Astrocyte (in vitro differentiated cells and primary cell): ENCODE measurements around the gene NBPF3. TPM values are rescaled to one million over a fixed set of nuclear protein-coding genes. Genes with fewer than 3 reads are reported as not detected.

Source experiments
- DNase-seq: peaks from one replicate; pipeline ENCODE4 v3.0.0-alpha.2; 2010; ENCODE audit warnings: low read depth
- FAIRE-seq: peaks from 2 replicates; lab custom pipeline; 2011; peaks lifted over from hg19 to GRCh38; lab: Jason Lieb, UNC
- H2AFZ ChIP-seq: 2 replicates; pipeline ENCODE4 v1.6.0; 2012; ENCODE audit warnings: low read depth, low read length, inconsistent platforms
- H3K27ac ChIP-seq: 2 replicates; pipeline ENCODE4 v1.5.1; 2011; ENCODE audit warnings: low read depth, low read length, inconsistent platforms
- H3K27me3 ChIP-seq: 2 replicates; pipeline ENCODE4 v1.6.0; 2011; ENCODE audit warnings: low read length, inconsistent platforms; ENCODE audit not compliant: insufficient read depth
- H3K36me3 ChIP-seq: 2 replicates; pipeline ENCODE4 v1.5.1; 2011; ENCODE audit warnings: low read length, inconsistent platforms; ENCODE audit not compliant: insufficient read depth
- H3K4me1 ChIP-seq: 2 replicates; pipeline ENCODE4 v1.5.1; 2011; ENCODE audit warnings: low read length, inconsistent platforms; ENCODE audit not compliant: insufficient read depth
- H3K4me2 ChIP-seq: 2 replicates; pipeline ENCODE4 v1.6.0; 2012; ENCODE audit warnings: low read length, inconsistent platforms
- H3K4me3 ChIP-seq: 2 replicates; pipeline ENCODE4 v1.5.1; 2011; ENCODE audit warnings: low read depth, mild to moderate bottlenecking, low read length, inconsistent platforms; ENCODE audit not compliant: insufficient read depth
- H3K79me2 ChIP-seq: 2 replicates; pipeline ENCODE4 v1.6.0; 2012; ENCODE audit warnings: mild to moderate bottlenecking, low read length, inconsistent platforms; ENCODE audit not compliant: insufficient read depth
- H3K9ac ChIP-seq: 2 replicates; pipeline ENCODE4 v1.6.0; 2012; ENCODE audit warnings: mild to moderate bottlenecking, low read length, inconsistent platforms
- H3K9me3 ChIP-seq: 2 replicates; pipeline ENCODE4 v1.5.1; 2012; ENCODE audit warnings: low read depth, mild to moderate bottlenecking, low read length, inconsistent platforms; ENCODE audit not compliant: insufficient read depth
- H4K20me1 ChIP-seq: 2 replicates; pipeline ENCODE4 v1.6.0; 2012; ENCODE audit warnings: low read length, inconsistent platforms; ENCODE audit not compliant: insufficient read depth
- H3K27ac Mint-ChIP-seq: one replicate; pipeline ENCODE4 v1.8.0; 2021; ENCODE audit warnings: mild to moderate bottlenecking, mixed read lengths; ENCODE audit not compliant: unreplicated experiment
- H3K27me3 Mint-ChIP-seq: one replicate; pipeline ENCODE4 v1.8.0; 2021; ENCODE audit warnings: low read depth, mixed read lengths; ENCODE audit not compliant: unreplicated experiment
- H3K36me3 Mint-ChIP-seq: one replicate; pipeline ENCODE4 v1.8.0; 2021; ENCODE audit warnings: low read depth, mixed read lengths; ENCODE audit not compliant: unreplicated experiment
- H3K4me1 Mint-ChIP-seq: one replicate; pipeline ENCODE4 v1.8.0; 2021; ENCODE audit warnings: low read depth, mixed read lengths; ENCODE audit not compliant: unreplicated experiment
- H3K4me3 Mint-ChIP-seq: one replicate; pipeline ENCODE4 v1.8.0; 2021; ENCODE audit warnings: mild to moderate bottlenecking, moderate library complexity, mixed read lengths; ENCODE audit not compliant: unreplicated experiment
- H3K9me3 Mint-ChIP-seq: one replicate; pipeline ENCODE4 v1.8.0; 2021; ENCODE audit warnings: mild to moderate bottlenecking, mixed read lengths; ENCODE audit not compliant: unreplicated experiment
- CTCF ChIP-seq: IDR thresholded peaks from 2 replicates; pipeline ENCODE4 v1.5.1; 2011; ENCODE audit warnings: low read depth, mild to moderate bottlenecking, inconsistent platforms, low read length, moderate library complexity; ENCODE audit not compliant: insufficient read depth
- EZH2 ChIP-seq: IDR thresholded peaks from 2 replicates; pipeline ENCODE4 v1.6.1; 2012; ENCODE audit warnings: mild to moderate bottlenecking, low read length, inconsistent platforms; ENCODE audit not compliant: insufficient read depth
- total RNA-seq: library from RNA; stranded (reverse); gene quantifications from 2 replicates; pipeline ENCODE4 v1.2.1, GENCODE V29; 2021

NBPF3 gene
- total RNA-seq, 1 donor from 2014 or later: 6.0 TPM

DNA sequence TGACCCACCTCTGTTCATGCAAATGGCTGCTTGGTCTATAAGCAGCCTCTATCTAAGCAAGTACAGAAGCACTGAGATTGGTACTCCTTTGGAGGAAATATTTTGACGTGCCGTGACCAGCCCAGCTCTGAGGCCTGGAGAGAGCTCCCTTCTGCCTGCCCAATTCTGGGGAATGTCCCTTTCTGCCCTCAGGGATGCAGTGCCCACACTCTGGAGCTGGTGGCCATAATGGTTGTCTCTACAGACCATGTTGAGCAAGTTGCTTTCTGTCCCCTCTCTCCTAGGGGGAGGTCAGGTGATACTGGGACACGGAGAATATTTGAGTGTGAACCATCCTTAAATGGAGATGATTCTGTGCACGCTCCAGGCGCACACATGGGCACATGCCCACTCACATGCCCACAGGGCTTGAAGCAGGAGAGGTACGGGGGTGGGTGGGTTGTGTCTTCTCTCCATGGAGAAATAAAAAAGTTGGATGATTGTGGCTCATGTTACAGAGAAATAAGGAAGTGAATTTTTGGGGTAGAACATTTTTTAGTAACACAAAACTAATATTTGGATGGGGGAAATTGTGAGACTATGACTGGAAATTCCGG lies 55.4 kb downstream of the NBPF3 start:
- H3K9ac ChIP-seq: no peak overlapping the region
- no peaks in the 10 kb centered on the region for H4K20me1 ChIP-seq
- no peaks in the 10 kb centered on the region for H3K4me1 ChIP-seq
- H3K9me3 ChIP-seq: no peaks in the 10 kb centered on the region
- peaks cover 6% of the 10 kb centered on the region for H3K9me3 Mint-ChIP-seq
- TF ChIP-seq EZH2 (no peak), CTCF (no peak)
- peaks cover 1% of the 10 kb centered on the region for H3K36me3 Mint-ChIP-seq
- H3K27me3 Mint-ChIP-seq: peaks cover 43% of the 10 kb centered on the region
- FAIRE-seq (no peak), DNase-seq (no peak)
- no peak overlapping the region for H3K4me3 Mint-ChIP-seq
- H3K36me3 ChIP-seq: no peaks in the 10 kb centered on the region
- no peaks in the 10 kb centered on the region for H3K4me1 Mint-ChIP-seq
- H3K79me2 ChIP-seq: no peaks in the 10 kb centered on the region
- H3K27ac Mint-ChIP-seq: no peak overlapping the region
- H3K4me2 ChIP-seq: no peak overlapping the region
- H2AFZ ChIP-seq: no peak overlapping the region
- no peak overlapping the region for H3K27ac ChIP-seq
- H3K4me3 ChIP-seq: no peak overlapping the region
- peaks cover 16% of the 10 kb centered on the region for H3K27me3 ChIP-seq

GRCh38 chr1:21496063-21496462 lies 56.1 kb downstream of the NBPF3 start:
- Histone ChIP-seq H3K36me3 (no peaks in the 10 kb centered on the region), H3K27ac (no peak overlapping the region), H3K4me1 (no peaks in the 10 kb centered on the region), H3K4me3 (no peak overlapping the region), H3K9me3 (no peaks in the 10 kb centered on the region), H4K20me1 (no peaks in the 10 kb centered on the region), H3K4me2 (no peak overlapping the region), H3K79me2 (no peaks in the 10 kb centered on the region), H3K27me3 (peaks cover 16% of the 10 kb centered on the region), H2AFZ (no peak overlapping the region), H3K9ac (no peak overlapping the region)
- Mint-ChIP-seq H3K27me3 (peaks cover 39% of the 10 kb centered on the region), H3K4me1 (no peaks in the 10 kb centered on the region), H3K9me3 (peaks cover 6% of the 10 kb centered on the region), H3K36me3 (no peaks in the 10 kb centered on the region), H3K4me3 (no peak overlapping the region), H3K27ac (no peak overlapping the region)
- DNase-seq: no peak
- TF ChIP-seq EZH2 (no peak), CTCF (no peak)
- no peak for FAIRE-seq

DNA sequence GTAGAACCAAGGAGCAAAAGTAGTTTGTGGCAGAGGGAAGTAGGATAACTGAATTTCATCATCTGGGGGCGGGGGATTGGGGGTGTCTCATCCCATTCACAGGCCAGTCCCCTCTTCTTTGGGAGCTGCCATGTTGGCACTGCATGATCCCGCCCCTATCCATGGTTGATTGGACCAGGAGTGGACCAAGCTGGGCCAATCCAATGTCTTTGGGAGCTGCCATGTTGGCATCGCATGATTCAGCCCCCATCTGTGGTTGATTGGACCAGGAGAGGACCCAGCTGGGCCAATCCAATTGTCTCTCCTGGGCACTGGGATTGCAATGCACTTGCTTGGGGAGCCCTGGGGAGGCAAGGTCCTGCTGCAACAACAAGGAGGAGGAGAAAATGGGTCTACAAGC lies 56.9 kb downstream of the NBPF3 start:
- Histone ChIP-seq H3K79me2 (no peaks in the 10 kb centered on the region), H3K9me3 (no peaks in the 10 kb centered on the region), H4K20me1 (no peaks in the 10 kb centered on the region), H3K4me2 (no peak overlapping the region), H3K9ac (no peak overlapping the region), H2AFZ (no peak overlapping the region), H3K4me1 (no peaks in the 10 kb centered on the region), H3K36me3 (no peaks in the 10 kb centered on the region), H3K4me3 (no peak overlapping the region), H3K27ac (no peak overlapping the region), H3K27me3 (peaks cover 15% of the 10 kb centered on the region)
- peaks cover 35% of the 10 kb centered on the region for H3K27me3 Mint-ChIP-seq
- FAIRE-seq (no peak), DNase-seq (no peak)
- TF ChIP-seq EZH2 (no peak), CTCF (no peak)
- peaks cover 6% of the 10 kb centered on the region for H3K9me3 Mint-ChIP-seq
- H3K4me1 Mint-ChIP-seq: no peaks in the 10 kb centered on the region
- H3K4me3 Mint-ChIP-seq: no peak overlapping the region
- H3K27ac Mint-ChIP-seq: no peak overlapping the region
- H3K36me3 Mint-ChIP-seq: no peaks in the 10 kb centered on the region
